ENCODE measurements around the gene PBX4.

- TF ChIP-seq CTCF (IDR thresholded peaks at IDR 0.05; ENCODE audit: poor library complexity) (no peak), EZH2 (IDR thresholded peaks at IDR 0.05; ENCODE audit: borderline replicate concordance) (no peak)
These were observed 56.4 kb downstream of the PBX4 start for GRCh38 chr19:19561946-19562664.

All from hepatocyte (in vitro differentiated cells).